Measurements from ENCODE around the gene KCNH1. TPM values are rescaled to one million over a fixed set of nuclear protein-coding genes. Genes with fewer than 3 reads are reported as not detected.

KCNH1 gene
- total RNA-seq, 1 donor from 2014 or later = 0.21 TPM

- H3K9me3 Mint-ChIP-seq = peaks cover 2% of the 10 kb centered on the region
- H3K27ac Mint-ChIP-seq (ENCODE audit: unreplicated experiment) = no peak overlapping the region
- H3K4me3 Mint-ChIP-seq = no peak overlapping the region
- no peak for DNase-seq (ENCODE audit: low read depth, low spot score)
- no peaks in the 10 kb centered on the region for H3K4me1 Mint-ChIP-seq
- H3K36me3 Mint-ChIP-seq (ENCODE audit: low read depth) = no peaks in the 10 kb centered on the region
- TF ChIP-seq, protein P1, sequence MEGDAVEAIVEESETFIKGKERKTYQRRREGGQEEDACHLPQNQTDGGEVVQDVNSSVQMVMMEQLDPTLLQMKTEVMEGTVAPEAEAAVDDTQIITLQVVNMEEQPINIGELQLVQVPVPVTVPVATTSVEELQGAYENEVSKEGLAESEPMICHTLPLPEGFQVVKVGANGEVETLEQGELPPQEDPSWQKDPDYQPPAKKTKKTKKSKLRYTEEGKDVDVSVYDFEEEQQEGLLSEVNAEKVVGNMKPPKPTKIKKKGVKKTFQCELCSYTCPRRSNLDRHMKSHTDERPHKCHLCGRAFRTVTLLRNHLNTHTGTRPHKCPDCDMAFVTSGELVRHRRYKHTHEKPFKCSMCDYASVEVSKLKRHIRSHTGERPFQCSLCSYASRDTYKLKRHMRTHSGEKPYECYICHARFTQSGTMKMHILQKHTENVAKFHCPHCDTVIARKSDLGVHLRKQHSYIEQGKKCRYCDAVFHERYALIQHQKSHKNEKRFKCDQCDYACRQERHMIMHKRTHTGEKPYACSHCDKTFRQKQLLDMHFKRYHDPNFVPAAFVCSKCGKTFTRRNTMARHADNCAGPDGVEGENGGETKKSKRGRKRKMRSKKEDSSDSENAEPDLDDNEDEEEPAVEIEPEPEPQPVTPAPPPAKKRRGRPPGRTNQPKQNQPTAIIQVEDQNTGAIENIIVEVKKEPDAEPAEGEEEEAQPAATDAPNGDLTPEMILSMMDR (conservative IDR thresholded peaks at IDR 0.05) = no peak
- no peaks in the 10 kb centered on the region for H3K27me3 Mint-ChIP-seq (ENCODE audit: low read depth)
These were observed 311.7 kb downstream of the KCNH1 start for GRCh38 chr1:210822241-210822640.

DNA sequence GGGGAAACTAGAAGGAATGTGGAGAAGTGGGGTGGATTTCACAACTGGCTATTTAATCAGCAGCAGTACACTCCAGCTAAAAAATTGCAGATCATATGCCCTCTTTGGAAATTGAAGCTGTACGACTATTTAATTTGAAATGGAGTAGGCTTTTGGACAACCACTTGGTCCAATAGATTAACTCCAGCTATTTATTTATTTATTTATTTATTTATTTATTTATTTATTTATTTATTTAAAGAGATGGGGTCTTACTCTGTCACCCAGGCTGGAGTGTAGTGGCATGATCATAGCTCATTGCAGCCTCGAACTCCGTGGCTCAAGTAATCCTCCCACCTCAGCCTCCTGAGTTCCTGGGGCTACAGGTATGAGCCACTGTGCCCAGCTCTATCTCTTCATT, 312.3 kb downstream of the KCNH1 start:
- no peak overlapping the region for H3K27ac Mint-ChIP-seq (ENCODE audit: unreplicated experiment)
- no peaks in the 10 kb centered on the region for H3K27me3 Mint-ChIP-seq (ENCODE audit: low read depth)
- no peaks in the 10 kb centered on the region for H3K36me3 Mint-ChIP-seq (ENCODE audit: low read depth)
- peaks cover 2% of the 10 kb centered on the region for H3K9me3 Mint-ChIP-seq
- H3K4me3 Mint-ChIP-seq = no peak overlapping the region
- no peaks in the 10 kb centered on the region for H3K4me1 Mint-ChIP-seq
- TF ChIP-seq, protein P1 (conservative IDR thresholded peaks at IDR 0.05) = no peak
- no peak for DNase-seq (ENCODE audit: low read depth, low spot score)

DNA sequence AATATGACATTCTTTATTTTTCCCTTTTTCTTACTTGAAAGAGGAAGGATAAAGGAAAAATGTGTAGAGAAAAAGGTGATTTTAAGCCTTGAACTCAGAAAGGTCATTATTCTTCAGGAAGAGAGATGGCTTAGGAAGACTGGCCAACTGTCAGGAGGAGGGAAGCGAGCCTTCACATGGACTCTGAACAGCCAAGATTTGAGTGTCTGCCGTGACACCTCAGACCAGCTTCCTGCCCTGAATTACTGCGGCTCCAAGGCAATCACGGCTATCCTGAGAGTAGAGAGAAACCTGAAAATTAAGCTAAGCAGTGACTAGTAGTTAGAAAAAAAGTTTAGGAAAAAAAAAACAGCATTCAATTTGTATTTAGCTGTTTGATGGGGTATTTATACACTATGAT, 314.7 kb downstream of the KCNH1 start:
- H3K36me3 Mint-ChIP-seq (ENCODE audit: low read depth) = no peaks in the 10 kb centered on the region
- no peaks in the 10 kb centered on the region for H3K27me3 Mint-ChIP-seq (ENCODE audit: low read depth)
- H3K9me3 Mint-ChIP-seq = peaks cover 2% of the 10 kb centered on the region
- no peak overlapping the region for H3K4me3 Mint-ChIP-seq
- TF ChIP-seq, protein P1 (conservative IDR thresholded peaks at IDR 0.05) = no peak
- DNase-seq (ENCODE audit: low read depth, low spot score) = no peak
- H3K27ac Mint-ChIP-seq (ENCODE audit: unreplicated experiment) = no peak overlapping the region
- H3K4me1 Mint-ChIP-seq = peaks cover 5% of the 10 kb centered on the region

GRCh38 chr1:210817385-210818275, 316.3 kb downstream of the KCNH1 start:
- peaks cover 5% of the 10 kb centered on the region for H3K4me1 Mint-ChIP-seq
- H3K9me3 Mint-ChIP-seq = peaks cover 2% of the 10 kb centered on the region
- H3K36me3 Mint-ChIP-seq (ENCODE audit: low read depth) = no peaks in the 10 kb centered on the region
- no peaks in the 10 kb centered on the region for H3K27me3 Mint-ChIP-seq (ENCODE audit: low read depth)
- H3K27ac Mint-ChIP-seq (ENCODE audit: unreplicated experiment) = no peak overlapping the region
- no peak overlapping the region for H3K4me3 Mint-ChIP-seq
- TF ChIP-seq, protein P1 (conservative IDR thresholded peaks at IDR 0.05) = no peak
- DNase-seq (ENCODE audit: low read depth, low spot score) = no peak

- H3K36me3 Mint-ChIP-seq (ENCODE audit: low read depth) = no peaks in the 10 kb centered on the region
- H3K4me3 Mint-ChIP-seq = no peak overlapping the region
These were observed 318.1 kb downstream of the KCNH1 start for GRCh38 chr1:210815641-210816550.

More at GRCh38 chr1:210815641-210816550, 318.1 kb downstream of the KCNH1 start:
- Mint-ChIP-seq H3K4me1 (peaks cover 5% of the 10 kb centered on the region), H3K9me3 (peaks cover 2% of the 10 kb centered on the region), H3K27me3 (ENCODE audit: low read depth) (no peaks in the 10 kb centered on the region), H3K27ac (ENCODE audit: unreplicated experiment) (no peak overlapping the region)
- no peak for DNase-seq (ENCODE audit: low read depth, low spot score)
- TF ChIP-seq, protein P1 (conservative IDR thresholded peaks at IDR 0.05) = no peak

Data from neural crest cell (in vitro differentiated cells).